ENCODE data around the gene A2ML1. TPM values are rescaled to one million over a fixed set of nuclear protein-coding genes. Genes with fewer than 3 reads are reported as not detected.

Gene A2ML1
- under 0.01 TPM in 1 of 2 replicates, not detected in the other for total RNA-seq

DNA sequence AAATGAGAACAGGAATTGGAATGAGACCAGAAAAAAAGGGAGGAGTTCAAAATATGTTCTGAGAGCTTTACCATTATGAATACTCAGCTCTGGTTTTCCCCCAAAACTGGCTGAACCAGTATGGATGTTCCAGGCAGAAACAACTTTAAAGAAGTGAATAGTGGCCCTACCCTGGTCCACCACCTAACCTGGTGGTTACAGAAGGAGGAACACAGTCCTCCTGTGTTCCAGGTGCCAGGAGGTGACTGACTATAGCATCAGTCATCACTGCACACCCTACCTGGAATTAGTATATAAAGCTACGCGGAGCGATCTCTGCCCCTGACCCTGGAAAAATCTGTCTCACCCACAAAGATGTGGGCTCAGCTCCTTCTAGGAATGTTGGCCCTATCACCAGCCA lies at the start of gene A2ML1:
Gene A2ML1, plus strand, starts transcription at position 324 of the 400 bp plus-strand sequence. Its CDS starts 31 bp downstream, at position 355.

DNA sequence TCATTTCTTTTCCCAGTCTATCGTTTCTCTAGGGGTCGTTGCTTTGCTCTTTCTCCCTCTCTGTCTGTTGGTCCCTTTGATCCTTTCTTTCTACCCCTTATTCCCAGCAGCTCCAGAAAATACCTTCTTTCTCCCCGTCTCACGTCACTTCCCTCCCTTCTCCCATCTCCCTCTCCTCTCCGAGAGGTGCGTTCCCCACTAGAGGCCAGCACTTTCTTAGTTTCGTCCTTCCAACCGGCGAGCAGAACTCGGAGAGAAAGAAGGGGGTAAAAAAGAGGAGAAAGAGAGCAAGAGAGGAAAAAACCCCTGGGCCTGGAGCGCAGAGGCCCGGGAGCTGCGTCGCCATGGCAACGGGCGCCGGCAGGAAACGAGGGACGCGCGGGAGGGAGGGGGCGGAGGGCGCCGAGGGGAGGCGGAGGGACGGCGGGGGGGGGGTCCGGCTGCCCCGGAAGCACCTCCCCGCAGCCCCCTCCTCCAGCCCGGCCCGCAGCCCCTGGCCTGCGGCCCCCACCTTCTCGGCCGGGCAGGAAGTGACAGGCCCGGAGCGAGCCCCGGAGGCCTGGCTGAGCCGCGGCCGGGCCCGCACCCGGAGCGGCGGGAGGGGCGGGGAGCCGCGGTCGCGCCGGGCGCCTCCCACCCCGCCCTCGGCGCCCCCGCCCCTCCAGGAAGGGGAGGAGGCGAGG lies 91.8 kb downstream of the A2ML1 start, which contains the start of gene PHC1:
Gene PHC1, plus strand, starts transcription at position 477 of the 683 bp plus-strand sequence. CDS start 3,169 bp downstream, outside the sequence.

Other genes with a start within 250 kb of the A2ML1 start
- gene AICDA, start 209.8 kb upstream of the A2ML1 start, total RNA-seq = not detected in 2 replicates
- gene MFAP5, start 159.8 kb upstream of the A2ML1 start, total RNA-seq = 5.3 and 60.3 TPM in 2 replicates
- gene RIMKLB, start 124.6 kb upstream of the A2ML1 start, total RNA-seq = 16.2 and 21.9 TPM in 2 replicates
- 16.9 and 20.7 TPM in 2 replicates for gene PHC1, start 91.9 kb downstream of the A2ML1 start, total RNA-seq
- gene M6PR, start 127.0 kb downstream of the A2ML1 start, total RNA-seq = 154 and 196 TPM in 2 replicates
- 1.1 and 2.0 TPM in 2 replicates for gene KLRG1, start 166.9 kb downstream of the A2ML1 start, total RNA-seq

Data from subcutaneous preadipocyte (primary cell).